ENCODE results near the gene ADAMTS17.

ADAMTS17 gene

GRCh38 chr15:100334456-100334855, 7.3 kb downstream of the ADAMTS17 start:
- H3K4me3 ChIP-seq (ENCODE audit: low read length) = no peak overlapping the region
- DNase-seq (ENCODE audit: low read depth) = no peak
- TF ChIP-seq CTCF (conservative IDR thresholded peaks at IDR 0.05; ENCODE audit: low read length) = no peak

GRCh38 chr15:100334015-100334414, 7.8 kb downstream of the ADAMTS17 start:
- H3K4me3 ChIP-seq (ENCODE audit: low read length) = no peak overlapping the region
- TF ChIP-seq CTCF (conservative IDR thresholded peaks at IDR 0.05; ENCODE audit: low read length) = no peak

GRCh38 chr15:100333236-100333635, 8.5 kb downstream of the ADAMTS17 start:
- H3K4me3 ChIP-seq (ENCODE audit: low read length) = no peak overlapping the region
- TF ChIP-seq CTCF (conservative IDR thresholded peaks at IDR 0.05; ENCODE audit: low read length) = no peak
- DNase-seq (ENCODE audit: low read depth) = no peak

More at GRCh38 chr15:100334015-100334414, 7.8 kb downstream of the ADAMTS17 start:
- no peak for DNase-seq (ENCODE audit: low read depth)

- DNase-seq (ENCODE audit: low read depth) = no peak
- TF ChIP-seq CTCF (conservative IDR thresholded peaks at IDR 0.05; ENCODE audit: low read length) = no peak
Measured at GRCh38 chr15:100332721-100333120, 9.1 kb downstream of the ADAMTS17 start.

GRCh38 chr15:100332231-100332630, 9.5 kb downstream of the ADAMTS17 start:
- no peak overlapping the region for H3K4me3 ChIP-seq (ENCODE audit: low read length)
- no peak for DNase-seq (ENCODE audit: low read depth)
- TF ChIP-seq CTCF (conservative IDR thresholded peaks at IDR 0.05; ENCODE audit: low read length) = no peak

More at GRCh38 chr15:100332721-100333120, 9.1 kb downstream of the ADAMTS17 start:
- H3K4me3 ChIP-seq (ENCODE audit: low read length) = no peak overlapping the region

DNA sequence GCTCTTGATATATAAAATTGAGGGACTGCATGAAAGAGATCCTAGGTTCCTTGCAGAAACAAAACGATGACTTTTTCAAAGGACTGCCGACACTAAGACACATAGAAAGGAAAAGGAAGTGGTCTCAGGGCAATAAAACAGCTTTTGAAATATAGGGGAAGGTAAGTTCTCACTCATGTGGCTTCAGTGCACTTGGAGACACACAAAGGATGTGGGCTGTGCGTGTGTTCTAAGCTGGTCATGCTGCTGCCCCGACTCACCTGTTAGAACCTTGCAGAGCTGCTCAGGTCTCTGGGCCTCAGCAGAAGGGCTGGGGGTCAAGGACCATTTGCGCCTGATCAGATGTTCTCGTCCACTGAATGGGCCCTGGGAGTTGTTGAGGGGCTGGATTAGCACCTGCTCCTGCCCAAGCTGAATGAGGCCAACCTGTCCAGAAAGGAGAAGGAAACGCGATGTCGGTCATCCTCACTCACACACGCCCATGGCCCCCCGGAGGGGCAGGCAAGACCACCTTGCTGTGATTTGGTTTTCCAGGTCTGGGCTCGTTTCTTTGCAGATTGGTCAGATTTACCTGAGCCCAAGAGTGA, 11.1 kb downstream of the ADAMTS17 start:
- H3K4me3 ChIP-seq (ENCODE audit: low read length) = no peak overlapping the region

More for the DNA sequence above, 11.1 kb downstream of the ADAMTS17 start:
- no peak for TF ChIP-seq CTCF (conservative IDR thresholded peaks at IDR 0.05; ENCODE audit: low read length)
- DNase-seq (ENCODE audit: low read depth) = no peak
